AG10803 (cell line): ENCODE results near the gene EHD2.

Source experiments
- DNase-seq: peaks from one replicate; pipeline ENCODE4 v3.0.0; 2010; ENCODE audit warnings: low read depth
- H3K4me3 ChIP-seq: 2 replicates; pipeline ENCODE4 v1.5.1; 2011; ENCODE audit warnings: mild to moderate bottlenecking, low read length, control low read depth
- TF ChIP-seq, protein P1 (sequence below): conservative IDR thresholded peaks from 2 replicates; pipeline ENCODE4 v1.5.1; 2011; ENCODE audit warnings: mild to moderate bottlenecking, low read length, control low read depth, inconsistent platforms

Gene EHD2

DNA sequence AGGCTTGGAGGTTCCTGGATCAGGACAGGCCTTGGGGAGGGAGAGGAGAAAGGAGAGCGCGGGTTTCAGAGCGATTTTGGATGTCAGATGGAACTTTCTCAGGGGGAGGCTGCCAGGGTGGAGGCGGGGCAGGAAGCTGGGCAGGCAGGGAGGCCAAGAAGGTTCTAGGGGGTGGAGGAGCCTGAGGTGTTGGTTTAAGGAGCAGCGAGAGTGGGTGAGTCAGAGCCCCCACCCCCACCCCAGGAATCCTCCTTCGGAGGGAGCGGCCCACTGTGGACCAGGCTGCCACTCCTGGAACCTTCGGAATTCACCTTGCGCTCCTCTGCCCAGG is 16.2 kb downstream of the EHD2 start:
- H3K4me3 ChIP-seq, result peak overlapping the region; percentile 24
- peak; percentile 87 for DNase-seq

DNA sequence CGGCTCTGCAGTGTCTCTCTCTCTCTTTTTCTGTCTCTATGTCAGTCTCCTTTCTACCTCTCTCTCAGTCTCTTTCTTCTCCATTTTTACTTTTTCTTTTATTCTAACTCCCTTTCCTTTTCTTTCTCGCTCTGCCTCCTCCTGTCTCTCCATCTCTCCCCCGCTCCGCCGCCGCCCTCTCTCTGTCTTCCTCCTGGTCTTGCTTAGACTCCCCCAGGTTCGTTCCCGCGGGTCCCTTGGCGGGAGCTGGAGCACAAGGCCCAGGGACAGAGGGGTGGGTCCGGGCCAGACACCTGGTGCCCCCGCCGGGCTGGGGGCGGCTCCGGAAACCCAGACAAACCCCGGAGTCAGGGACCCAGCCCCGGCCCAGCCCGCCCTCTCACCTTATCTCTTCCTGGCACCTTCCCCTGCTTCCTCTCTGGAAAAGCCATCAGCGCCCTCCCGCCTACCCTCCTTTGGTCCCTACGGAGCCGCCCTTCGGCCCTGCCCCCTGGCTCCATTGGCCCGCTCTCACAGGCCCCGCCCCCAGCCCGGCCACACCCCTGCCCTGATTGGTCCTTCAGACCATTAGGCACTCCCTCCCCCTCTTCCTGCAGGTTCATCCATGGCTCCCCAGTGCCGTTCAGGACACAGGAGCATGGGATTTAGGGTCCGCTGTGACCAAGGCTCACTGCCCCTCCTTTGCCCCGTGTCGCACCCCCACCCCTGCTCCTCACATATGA is 16.7 kb downstream of the EHD2 start:
- H3K4me3 ChIP-seq, result no peak overlapping the region
- DNase-seq, result no peak
- TF ChIP-seq, protein P1, sequence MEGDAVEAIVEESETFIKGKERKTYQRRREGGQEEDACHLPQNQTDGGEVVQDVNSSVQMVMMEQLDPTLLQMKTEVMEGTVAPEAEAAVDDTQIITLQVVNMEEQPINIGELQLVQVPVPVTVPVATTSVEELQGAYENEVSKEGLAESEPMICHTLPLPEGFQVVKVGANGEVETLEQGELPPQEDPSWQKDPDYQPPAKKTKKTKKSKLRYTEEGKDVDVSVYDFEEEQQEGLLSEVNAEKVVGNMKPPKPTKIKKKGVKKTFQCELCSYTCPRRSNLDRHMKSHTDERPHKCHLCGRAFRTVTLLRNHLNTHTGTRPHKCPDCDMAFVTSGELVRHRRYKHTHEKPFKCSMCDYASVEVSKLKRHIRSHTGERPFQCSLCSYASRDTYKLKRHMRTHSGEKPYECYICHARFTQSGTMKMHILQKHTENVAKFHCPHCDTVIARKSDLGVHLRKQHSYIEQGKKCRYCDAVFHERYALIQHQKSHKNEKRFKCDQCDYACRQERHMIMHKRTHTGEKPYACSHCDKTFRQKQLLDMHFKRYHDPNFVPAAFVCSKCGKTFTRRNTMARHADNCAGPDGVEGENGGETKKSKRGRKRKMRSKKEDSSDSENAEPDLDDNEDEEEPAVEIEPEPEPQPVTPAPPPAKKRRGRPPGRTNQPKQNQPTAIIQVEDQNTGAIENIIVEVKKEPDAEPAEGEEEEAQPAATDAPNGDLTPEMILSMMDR, result no peak

More for the DNA sequence above, 16.2 kb downstream of the EHD2 start:
- TF ChIP-seq, protein P1, result no peak

DNA sequence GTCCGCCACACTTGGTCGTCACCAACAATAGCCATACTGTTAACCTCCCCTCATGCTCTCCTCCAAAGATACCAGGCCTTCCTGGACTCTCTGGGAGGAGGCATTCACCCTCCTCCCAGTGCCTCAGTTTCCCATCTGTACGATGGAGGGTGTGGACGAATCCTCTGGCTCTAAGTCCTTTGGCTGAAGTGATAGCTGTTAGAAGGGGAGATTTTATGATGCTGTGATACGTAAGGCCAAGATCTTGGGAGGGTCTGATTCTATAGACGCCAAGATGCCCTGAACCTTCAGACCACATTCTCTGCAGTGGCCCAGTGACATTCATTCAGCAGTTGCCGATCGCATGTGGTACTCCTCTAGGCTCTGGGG is 17.3 kb downstream of the EHD2 start:
- TF ChIP-seq, protein P1, result no peak
- no peak overlapping the region for H3K4me3 ChIP-seq
- DNase-seq, result no peak

DNA sequence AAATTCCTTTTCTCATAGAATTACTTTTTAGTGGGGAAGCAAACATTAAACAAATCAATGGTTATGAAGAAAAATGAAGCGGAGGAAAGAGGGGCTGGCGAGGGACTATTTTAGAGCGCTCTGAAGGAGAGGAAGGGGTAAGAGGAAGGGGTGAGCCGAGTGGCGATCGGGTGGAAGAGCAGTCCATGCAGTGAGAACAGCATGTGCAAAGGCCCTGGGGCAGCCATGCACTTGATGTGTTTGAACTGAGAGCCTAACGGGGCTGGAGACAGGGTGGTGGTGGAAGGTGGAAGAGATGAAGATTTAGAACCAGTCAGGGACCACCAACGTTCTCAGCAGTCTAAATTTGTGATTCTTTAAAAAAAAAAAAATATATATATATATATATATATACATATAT is 17.7 kb downstream of the EHD2 start:
- TF ChIP-seq, protein P1, result no peak
- DNase-seq, result no peak
- H3K4me3 ChIP-seq, result no peak overlapping the region

DNA sequence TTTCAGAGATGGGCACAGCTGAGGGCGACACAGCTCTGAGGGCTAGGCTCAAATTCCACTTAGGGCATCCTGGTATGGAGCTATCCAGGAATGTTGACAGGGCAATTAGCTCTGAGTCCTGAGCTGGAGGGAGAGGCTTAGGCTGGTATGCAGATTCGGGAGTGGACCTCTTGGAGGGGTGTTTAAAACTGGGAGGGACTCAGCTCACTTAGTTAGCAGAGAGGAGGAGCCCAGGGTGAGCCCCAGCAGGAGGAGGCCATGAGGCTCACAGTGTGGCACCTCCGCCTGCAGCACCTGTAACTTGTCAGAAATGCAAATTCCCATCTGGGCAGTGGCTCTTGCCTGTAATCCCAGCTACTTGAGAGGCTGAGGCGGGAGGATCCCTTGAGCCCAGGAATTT is 21.9 kb downstream of the EHD2 start:
- TF ChIP-seq, protein P1, result no peak
- H3K4me3 ChIP-seq, result no peak overlapping the region
- DNase-seq, result no peak

DNA sequence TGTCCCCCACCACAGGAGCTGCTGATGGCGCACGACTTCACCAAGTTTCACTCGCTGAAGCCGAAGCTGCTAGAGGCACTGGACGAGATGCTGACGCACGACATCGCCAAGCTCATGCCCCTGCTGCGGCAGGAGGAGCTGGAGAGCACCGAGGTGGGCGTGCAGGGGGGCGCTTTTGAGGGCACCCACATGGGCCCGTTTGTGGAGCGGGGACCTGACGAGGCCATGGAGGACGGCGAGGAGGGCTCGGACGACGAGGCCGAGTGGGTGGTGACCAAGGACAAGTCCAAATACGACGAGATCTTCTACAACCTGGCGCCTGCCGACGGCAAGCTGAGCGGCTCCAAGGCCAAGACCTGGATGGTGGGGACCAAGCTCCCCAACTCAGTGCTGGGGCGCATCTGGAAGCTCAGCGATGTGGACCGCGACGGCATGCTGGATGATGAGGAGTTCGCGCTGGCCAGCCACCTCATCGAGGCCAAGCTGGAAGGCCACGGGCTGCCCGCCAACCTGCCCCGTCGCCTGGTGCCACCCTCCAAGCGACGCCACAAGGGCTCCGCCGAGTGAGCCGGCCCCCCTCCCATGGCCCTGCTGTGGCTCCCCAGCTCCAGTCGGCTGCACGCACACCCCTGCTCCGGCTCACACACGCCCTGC is 27.8 kb downstream of the EHD2 start:
- no peak overlapping the region for H3K4me3 ChIP-seq
- TF ChIP-seq, protein P1, result no peak
- no peak for DNase-seq

DNA sequence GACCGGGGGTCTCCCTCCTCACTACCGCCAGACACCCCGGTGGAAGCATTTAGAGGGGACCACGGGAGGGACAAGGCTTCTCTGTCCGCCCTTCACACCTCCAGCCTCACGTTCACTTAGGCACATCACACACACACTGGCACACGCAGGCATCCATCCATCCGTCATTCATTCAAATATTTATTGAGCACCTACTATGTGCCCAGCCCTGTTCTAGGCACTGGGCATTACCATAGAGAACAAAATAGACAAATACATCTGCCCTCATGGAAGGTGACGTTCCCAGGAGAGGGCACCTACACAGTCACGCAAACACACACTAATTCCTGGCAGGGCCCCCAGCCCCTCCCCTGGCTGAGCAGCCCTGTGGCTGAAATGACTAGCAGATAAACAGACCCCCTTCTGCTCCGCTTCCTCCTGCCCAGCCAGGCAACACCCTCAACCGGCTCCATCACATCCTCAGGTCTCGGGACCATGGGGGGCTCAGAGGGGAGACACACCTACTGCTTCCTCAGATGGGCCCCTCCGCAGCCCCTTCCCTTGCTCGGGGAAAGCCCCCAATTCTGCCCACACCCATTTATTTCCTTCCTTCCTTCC is 28.4 kb downstream of the EHD2 start:
- no peak overlapping the region for H3K4me3 ChIP-seq
- TF ChIP-seq, protein P1, result no peak
- no peak for DNase-seq
